GM18526 (cell line): ENCODE data around the gene COPS3.

Experiments used
- POLR2A ChIP-seq: IDR thresholded peaks from 3 replicates; pipeline ENCODE4 v1.6.1; 2011; ENCODE audit not compliant: insufficient read length; ENCODE audit errors: extremely low read depth

The COPS3 gene

DNA sequence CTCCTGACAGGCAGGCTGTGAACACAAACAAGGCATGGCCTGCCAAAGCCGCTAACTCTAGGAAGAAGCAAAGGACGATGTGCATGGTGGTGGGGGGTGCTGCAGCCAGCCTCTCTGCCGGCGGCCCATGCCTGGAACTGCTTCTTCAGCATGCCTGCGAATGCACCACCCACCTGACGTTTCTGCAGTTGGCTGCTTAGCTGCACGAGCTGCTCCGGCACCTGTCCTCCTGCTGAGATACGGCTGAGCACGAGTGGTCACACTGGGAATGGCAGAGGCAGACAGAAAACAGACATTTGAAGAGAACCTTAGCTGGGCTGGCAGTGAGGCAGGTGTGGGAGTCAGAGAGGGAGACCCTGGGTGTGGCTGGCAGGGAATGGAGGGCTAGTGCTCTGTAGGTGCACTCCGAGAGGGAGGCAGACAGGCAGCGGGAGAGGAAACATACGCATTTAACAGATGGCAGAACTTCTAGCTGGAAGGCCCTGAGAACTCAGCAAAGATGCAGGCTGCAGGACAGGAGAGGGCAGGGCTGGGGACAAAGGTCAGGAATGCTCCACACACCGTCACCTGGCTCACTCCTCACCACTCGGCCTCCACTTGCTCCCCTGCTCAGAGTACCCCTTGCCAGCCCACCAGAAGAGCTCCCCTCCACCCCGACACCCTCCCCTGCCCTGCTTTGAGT lies 49.3 kb downstream of the COPS3 start:
- TF ChIP-seq POLR2A = no peak

DNA sequence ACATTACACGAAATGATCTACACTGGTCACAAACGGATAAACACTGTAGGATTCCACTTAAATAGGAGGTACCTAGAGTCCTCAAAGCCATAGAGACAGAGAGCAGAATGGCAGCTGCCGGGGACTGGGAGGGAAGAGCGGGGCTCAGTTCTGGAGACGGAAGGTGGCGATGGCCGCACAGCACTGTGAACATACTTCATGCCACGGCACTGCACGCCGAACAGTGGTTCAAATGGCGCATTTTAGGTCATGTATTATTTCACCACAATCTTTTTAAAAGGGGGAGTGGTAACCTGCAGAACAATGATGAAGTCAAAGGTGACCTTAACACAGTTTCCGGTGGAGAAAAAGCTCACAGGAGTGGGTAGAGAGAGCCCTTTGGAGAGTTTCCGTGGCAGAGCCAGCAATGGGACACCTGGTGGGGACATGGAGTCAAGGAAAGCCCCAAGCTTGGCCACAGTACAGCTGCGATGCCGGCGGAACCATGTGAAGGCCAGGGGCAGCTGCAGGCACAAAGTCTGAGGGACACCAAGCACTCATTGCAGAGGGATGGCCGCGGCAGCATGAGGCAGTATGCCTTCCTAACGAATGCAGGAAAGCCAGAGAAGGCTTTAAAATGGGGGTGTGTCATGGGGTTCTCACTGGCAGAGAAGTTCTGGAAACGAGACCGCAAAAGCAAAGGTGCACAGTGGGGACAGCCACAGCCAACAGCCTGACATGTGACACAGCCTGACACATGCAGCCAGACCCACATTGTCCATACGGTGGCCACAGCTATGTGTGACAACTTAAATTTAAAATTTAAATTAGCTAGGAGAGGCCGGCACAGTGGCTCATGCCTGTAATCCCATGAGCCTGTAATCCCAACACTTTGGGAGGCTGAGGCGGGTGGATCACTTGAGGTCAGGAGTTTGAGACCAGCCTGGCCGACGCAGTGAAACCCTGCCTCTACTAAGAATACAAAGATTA lies 51.3 kb downstream of the COPS3 start:
- no peak for TF ChIP-seq POLR2A

DNA sequence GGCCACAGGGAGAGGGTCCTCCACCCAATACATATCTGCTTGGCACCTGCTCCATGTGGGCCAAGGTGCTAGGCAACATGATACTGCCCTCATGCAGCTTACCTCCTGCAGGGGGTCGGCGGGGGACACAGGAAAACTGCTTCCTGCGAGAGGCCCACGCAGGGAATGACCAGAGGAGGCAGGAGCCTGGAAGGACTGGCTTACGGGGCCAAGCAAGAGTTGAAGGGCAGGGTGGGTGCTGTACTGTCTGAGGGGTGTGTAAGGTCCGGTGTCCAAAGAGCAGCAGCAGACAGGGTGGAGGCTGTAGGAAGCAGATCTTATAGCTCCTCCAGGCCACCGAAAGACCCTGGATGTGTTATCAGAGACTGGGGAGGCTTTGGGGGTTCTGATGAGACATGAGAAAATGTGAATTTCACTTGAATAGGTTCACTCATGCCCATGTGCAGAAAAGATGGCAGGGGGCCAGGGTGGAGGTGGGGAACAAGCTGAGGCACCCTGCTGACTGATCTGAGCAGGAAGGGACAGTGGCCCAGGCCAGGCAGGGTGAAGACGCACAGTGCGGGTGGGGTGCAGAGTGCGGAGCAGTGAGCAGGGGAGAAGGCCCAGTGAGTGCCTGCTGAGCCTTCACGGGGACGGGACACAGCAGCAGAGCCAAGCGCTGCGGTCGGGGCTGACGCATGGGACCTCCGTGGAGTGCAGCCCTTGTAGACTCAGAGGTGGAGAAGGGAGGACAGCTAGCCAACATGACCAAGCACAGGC lies 52.3 kb downstream of the COPS3 start:
- no peak for TF ChIP-seq POLR2A

DNA sequence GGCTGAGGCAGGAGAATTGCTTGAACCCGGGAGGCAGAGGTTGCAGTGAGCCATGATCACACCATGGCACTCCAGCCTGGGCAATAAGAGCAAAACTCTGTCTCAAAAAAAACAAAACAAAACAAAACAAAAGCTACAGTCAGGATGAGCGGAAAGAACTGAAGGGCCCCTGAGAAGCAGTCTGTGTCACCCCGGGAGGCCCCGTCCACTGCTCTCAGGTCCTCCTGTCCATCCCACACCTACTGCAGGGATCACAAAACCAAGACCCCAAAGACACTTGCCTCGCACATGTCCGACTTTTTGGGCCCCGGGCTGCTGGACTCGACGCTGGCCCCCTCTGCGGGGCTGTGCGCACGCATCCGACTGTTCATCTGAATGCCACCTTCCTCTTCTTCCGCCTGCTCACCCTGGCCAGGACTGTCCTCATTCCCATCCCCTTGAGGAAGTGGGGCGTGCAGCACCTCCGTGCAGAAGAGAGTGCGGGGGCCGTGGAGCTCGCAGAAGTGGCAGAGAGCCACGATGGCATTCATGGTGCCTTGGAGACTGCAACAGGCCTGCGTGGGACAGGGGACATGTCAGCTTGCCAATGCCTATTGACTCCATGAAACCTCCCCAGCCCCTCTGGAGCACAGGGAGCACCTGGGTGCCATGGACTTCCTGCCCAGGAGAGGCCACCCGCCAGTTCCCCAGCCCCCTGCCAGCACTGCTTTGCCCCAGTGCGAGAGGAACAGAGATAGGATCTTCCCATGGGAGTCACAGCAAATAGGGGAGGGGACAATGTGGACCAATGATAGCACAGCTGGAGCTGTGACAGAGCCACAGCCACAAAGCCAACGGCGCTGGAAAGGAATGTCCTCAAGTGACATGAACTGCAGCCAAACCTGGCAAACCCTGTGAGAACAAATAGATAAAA lies 53.2 kb downstream of the COPS3 start:
- no peak for TF ChIP-seq POLR2A

DNA sequence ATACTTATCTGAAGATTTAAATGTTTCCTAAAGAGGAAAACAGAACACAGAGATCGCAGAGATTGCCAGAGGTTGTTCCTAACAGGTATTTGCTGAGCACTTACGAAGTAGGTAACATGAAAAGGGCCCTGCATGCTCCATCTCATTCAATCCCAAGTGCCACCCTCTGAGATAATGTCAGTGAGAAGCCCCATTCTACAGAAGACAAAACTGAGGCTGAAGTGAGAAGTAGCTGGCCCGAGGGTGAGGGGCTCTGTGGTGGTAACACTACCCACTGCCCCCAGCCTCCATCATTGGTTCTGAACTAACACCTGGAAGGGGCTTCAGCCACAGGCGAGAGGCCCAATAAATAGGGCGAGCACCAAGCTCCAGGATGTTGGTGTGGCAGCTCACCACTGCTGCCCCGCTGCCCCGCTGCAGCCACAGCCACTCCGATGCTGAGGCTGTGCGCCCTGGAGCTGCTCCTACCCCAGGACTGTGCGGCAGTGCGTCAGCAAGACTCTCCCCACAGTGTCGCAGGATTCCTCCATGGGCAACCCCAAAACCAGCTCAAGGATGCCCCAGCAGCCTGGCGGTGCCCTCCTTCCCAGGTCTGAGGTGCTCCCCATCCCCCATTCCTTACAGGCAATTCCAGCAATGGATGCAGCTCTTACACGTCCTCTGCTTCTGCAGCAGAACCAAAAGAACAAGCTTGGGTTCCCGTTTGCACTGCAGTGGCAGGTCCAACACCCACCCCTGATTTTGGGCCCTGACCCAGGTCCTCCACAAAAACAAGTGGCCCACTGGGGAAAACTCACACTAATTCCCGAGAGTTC lies 54.4 kb downstream of the COPS3 start:
- TF ChIP-seq POLR2A = no peak

DNA sequence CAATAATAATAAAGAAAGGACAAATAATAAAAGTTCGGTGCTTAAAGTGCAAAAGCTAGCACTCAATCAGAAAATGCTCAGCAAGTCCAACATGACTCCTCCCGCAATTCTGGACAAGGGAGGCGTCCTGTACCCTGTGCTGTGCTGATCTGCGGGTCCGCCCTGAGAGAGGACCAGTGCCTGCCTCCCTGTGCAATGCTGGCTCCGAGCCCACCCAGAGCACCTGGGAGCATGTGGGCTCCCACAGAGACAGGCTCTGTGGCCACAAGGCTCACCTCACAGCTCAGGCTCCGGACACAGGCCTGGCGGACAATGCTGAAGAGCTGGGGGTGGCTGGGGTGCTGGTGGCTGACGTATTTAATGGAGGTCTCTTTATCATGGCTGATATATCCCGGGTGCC lies 55.1 kb downstream of the COPS3 start:
- no peak for TF ChIP-seq POLR2A

DNA sequence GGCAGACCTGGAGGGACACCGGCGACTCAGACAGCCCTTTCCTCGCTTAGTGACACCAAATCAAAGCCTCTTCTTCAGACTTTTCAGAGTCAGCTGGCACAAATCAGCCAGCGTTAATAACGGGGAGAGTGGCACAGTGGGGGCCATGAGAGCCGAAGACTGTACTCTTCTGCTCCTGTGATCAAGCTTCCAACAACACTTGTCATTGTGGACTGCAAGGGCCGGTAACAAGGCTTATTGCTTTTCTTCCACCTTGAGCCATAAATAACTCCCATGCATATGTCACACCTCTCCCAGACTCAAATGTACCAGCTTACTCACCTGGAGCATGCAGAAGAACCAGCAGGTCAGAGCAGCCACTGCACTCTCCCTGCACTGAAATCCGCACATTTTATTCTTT lies 56.9 kb downstream of the COPS3 start:
- no peak for TF ChIP-seq POLR2A

DNA sequence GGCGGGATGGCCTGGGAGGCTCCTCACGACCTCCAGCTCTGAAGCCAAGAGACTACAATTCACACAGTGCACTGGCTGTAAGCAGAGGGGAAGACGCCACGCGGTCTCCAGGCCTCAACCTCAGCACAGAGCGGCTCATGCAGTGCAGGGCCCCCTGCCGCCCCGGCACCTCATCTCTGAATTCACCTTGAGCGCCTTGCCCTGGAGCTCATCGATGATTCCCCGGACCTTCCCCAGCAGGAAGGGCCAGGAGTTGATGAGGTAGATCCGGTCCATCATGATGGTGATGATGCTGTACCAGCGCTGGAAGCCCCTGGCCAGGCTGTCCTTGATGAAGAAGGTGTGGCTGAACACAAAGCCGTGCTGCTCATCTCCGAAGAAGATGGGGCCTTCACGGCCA lies 57.3 kb downstream of the COPS3 start:
- TF ChIP-seq POLR2A = no peak

DNA sequence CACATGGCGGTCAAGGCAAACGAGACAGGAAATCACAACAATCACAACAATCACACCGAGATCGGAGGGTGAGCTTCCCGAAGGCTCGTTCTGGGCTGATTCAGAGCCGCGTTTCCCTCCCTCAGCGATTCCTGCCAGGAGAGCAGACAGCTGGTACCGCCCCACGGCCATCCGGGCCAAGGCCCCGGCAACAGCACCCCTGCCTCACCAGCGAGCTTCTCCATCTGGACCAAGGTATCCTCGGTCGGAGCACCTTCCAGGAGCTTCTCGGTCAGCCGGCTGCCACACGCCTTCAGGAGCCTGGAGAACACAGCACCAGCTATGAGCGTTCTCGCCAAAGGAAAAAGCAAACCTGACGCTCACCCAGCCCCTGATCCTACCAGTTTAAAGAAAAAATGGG lies 59.7 kb downstream of the COPS3 start:
- no peak for TF ChIP-seq POLR2A

DNA sequence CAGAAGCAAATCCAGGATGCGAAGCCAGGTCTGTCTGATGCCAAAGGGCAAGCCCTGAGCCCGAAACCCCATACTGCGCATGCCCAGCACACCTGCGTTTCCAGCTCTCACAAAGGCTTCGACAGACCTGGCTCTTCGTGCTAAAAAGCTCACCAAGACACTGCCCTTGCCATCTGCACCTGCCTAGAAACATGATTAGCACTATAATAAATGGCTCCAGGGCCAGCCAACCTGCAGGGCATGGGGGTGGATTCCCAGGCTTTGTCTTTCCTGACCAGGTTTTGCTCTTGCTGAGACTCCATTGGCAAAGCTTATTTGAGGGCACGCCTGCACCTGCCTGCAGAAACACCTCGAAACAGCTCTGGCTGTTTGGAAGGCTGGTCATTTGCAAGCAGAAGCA lies 60.5 kb downstream of the COPS3 start:
- no peak for TF ChIP-seq POLR2A

DNA sequence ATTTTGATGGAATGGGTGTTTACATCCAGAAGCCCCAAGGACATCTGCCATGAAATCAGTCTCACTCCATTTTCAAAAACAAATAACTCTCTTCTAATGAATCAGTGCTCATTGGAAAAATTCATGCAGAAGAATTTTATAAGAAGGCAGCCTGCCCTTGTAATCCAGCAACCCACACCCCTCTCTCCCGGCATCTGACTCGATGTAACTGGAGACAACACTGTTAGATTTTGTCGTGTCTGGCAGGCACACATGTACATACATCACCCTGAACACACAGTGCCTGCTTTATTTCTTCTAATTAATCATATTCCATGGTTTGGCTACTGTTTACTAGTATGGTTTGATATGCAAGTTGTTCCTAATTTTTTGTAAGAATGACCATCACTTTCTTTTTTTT lies 63.1 kb downstream of the COPS3 start:
- no peak for TF ChIP-seq POLR2A

DNA sequence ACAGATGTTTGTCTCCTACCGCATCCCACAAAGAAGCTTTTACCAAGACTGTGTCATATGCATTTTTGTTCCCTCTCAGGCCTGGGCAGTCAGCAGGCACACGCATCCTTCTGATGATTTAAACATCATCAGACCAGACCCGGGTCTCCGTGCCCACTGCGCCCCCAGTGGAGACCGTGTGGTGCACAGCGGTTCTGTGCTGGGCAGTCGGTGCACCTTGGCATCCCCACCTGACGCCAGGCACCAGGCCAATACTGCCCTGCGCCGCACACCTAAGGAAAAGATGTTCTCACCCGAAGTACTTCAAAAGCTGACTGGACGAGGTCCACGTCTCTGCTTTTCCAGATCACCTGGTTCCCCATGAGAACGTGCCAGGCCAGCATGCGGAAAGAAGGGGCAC lies 64.3 kb downstream of the COPS3 start:
- TF ChIP-seq POLR2A = no peak

DNA sequence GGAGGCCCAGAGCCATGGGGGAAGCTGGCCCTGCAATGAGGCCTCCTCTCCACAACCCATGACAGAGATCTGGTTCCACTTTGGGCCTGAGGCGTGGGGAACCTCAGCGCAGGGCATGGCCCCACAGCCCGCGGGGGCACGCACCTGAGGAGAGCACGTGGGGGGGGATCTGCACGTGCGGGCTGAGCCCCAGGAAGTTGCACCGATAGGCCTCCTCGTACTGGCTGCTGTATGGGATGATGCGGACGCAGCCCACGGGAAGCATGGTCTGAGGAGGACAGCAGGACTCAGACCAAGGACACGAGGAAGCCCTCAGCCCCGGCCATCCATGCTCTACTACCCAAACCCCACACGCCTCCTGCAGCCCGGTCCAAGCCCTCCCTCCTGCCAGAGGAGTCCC lies 64.8 kb downstream of the COPS3 start:
- no peak for TF ChIP-seq POLR2A

DNA sequence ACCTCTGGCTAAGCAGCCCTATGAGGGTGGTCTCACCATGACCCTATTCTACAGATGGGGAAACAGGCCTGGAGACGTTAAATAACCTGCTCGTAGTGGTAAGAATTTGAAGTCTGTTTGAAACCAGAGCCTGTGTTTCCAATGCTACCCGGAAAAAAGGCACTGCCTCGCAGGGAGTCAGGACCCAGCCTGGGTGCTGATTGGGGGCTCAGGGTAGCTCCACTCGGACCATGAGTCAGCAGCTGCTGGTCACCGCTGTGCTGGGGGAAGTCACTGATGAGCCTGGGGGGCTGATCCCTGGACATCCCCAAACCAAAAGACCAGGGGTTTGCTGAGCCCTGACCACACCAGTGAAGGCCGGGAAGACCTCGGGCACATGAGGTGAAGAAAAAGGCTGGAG lies 65.5 kb downstream of the COPS3 start:
- TF ChIP-seq POLR2A = no peak
